HG02973 (cell line): Measurements from ENCODE around the gene NDOR1.

ENCODE experiments used
- ATAC-seq: cut with Tn5 transposase; IDR thresholded peaks from one replicate; pipeline ENCODE4 v1.9.1; 2021; ENCODE audit warnings: moderate library complexity; ENCODE audit not compliant: unreplicated experiment

NDOR1 gene

GRCh38 chr9:137167747-137168572, 37.5 kb upstream of the NDOR1 start:
- ATAC-seq = no peak

- no peak for ATAC-seq
Observed at GRCh38 chr9:137168573-137168903, 37.0 kb upstream of the NDOR1 start.

GRCh38 chr9:137168904-137169856, 36.3 kb upstream of the NDOR1 start:
- ATAC-seq = no peak

- ATAC-seq = no peak
Observed at GRCh38 chr9:137169896-137170358, 35.6 kb upstream of the NDOR1 start, which contains the start of gene LRRC26. Gene LRRC26 (minus strand): TSS chr9:137170051. CDS start chr9:137169943, 108 bp downstream.

- no peak for ATAC-seq
Observed at GRCh38 chr9:137170486-137171148, 34.9 kb upstream of the NDOR1 start.

GRCh38 chr9:137171149-137171900, 34.2 kb upstream of the NDOR1 start:
- ATAC-seq = no peak

GRCh38 chr9:137172901-137173795, 32.4 kb upstream of the NDOR1 start:
- no peak for ATAC-seq

- ATAC-seq = no peak
Observed at GRCh38 chr9:137173796-137174664, 31.5 kb upstream of the NDOR1 start.

- no peak for ATAC-seq
Observed at GRCh38 chr9:137174722-137175293, 30.7 kb upstream of the NDOR1 start.

- ATAC-seq = no peak
Observed at GRCh38 chr9:137175345-137175961, 30.0 kb upstream of the NDOR1 start.

GRCh38 chr9:137176302-137177182, 29.0 kb upstream of the NDOR1 start:
- ATAC-seq = no peak

GRCh38 chr9:137178201-137178938, 27.1 kb upstream of the NDOR1 start:
- ATAC-seq = no peak

GRCh38 chr9:137178939-137179630, 26.4 kb upstream of the NDOR1 start:
- ATAC-seq = no peak

GRCh38 chr9:137179761-137180160, 25.7 kb upstream of the NDOR1 start:
- no peak for ATAC-seq

- no peak for ATAC-seq
Observed at GRCh38 chr9:137180491-137180890, 25.0 kb upstream of the NDOR1 start.
